Activated CD8-positive, alpha-beta T cell treated with anti-CD3 and anti-CD28 coated beads for 36 hours (primary cell): Measurements from ENCODE around the gene DPH1. TPM values are rescaled to one million over a fixed set of nuclear protein-coding genes. Genes with fewer than 3 reads are reported as not detected.
A peak's percentile ranks its signal among the peaks of the same experiment; 100 is the strongest.

Source experiments
- ATAC-seq: fragments of 200-7000 bp; cut with Tn5 transposase; one replicate; pipeline ENCODE4 v1.10.0; 2021; ENCODE audit warnings: mild to moderate bottlenecking, moderate library complexity
- CTCF ChIA-PET: fragments of 350-600 bp; sonication (Branson Sonifier 250); formaldehyde crosslinking; loops from one replicate; lab custom pipeline; 2021; ENCODE audit warnings: antibody characterized with exemption; lab: Charles Lee
- POLR2A ChIA-PET: fragments of 350-600 bp; sonication (Branson Sonifier 250); formaldehyde crosslinking; loops from one replicate; lab custom pipeline; 2021; ENCODE audit warnings: antibody characterized with exemption; lab: Charles Lee
- DNase-seq: peaks from one replicate; pipeline ENCODE4 v3.0.0-alpha.2; 2020
- H3K27ac Mint-ChIP-seq: one replicate; pipeline ENCODE4 v1.8.0; 2021; ENCODE audit warnings: mild to moderate bottlenecking, mixed read lengths
- H3K27me3 Mint-ChIP-seq: one replicate; pipeline ENCODE4 v1.8.0; 2021; ENCODE audit warnings: mixed read lengths
- H3K36me3 Mint-ChIP-seq: one replicate; pipeline ENCODE4 v1.8.0; 2021; ENCODE audit warnings: low read depth, mixed read lengths
- H3K4me1 Mint-ChIP-seq: one replicate; pipeline ENCODE4 v1.8.0; 2021; ENCODE audit warnings: low read depth, mixed read lengths
- H3K4me3 Mint-ChIP-seq: one replicate; pipeline ENCODE4 v1.8.0; 2021; ENCODE audit warnings: mild to moderate bottlenecking, moderate library complexity, mixed read lengths
- H3K9me3 Mint-ChIP-seq: one replicate; pipeline ENCODE4 v1.8.0; 2021; ENCODE audit warnings: mixed read lengths
- CTCF ChIP-seq: fragments of 200-600 bp; IDR thresholded peaks from one replicate; pipeline ENCODE4 v1.8.0; 2022; ENCODE audit warnings: antibody characterized with exemption, mild to moderate bottlenecking
- intact Hi-C: fragments of 100-400 bp; cut with micrococcal nuclease; formaldehyde crosslinking; loops from one replicate; pipeline ENCODE4 v1.10.0; 2022
- total RNA-seq, 2 experiments: library from RNA; stranded (reverse); gene quantifications; one replicate each; pipeline ENCODE4 v1.2.3, GENCODE V29; 2021

DPH1 gene
- total RNA-seq, 2 experiments from 2014 or later, result 27.8 to 32.5 TPM

- DNase-seq (no peak), ATAC-seq (no peak)
- TF ChIP-seq CTCF, result no peak
- Mint-ChIP-seq H3K27ac (no peak overlapping the region), H3K27me3 (no peaks in the 10 kb centered on the region), H3K36me3 (peaks cover 76% of the 10 kb centered on the region), H3K4me1 (peaks cover 48% of the 10 kb centered on the region), H3K4me3 (peak overlapping the region; percentile 66), H3K9me3 (no peaks in the 10 kb centered on the region)
- ChIA-PET POLR2A (interaction anchor here (1.4 to 5.4 kb wide), 3 partner anchors 11 to 23 kb away, joined by 5 to 46 read pairs (median 11); partner anchors contain the start of gene HIC1), CTCF (interaction anchor here (0.9 to 10.3 kb wide), 5 partner anchors 11 to 202 kb away, joined by 3 to 121 read pairs (median 4); partner anchors contain the start of gene HIC1)
- intact Hi-C loops, result no loop called here
Observed at GRCh38 chr17:2067608-2068024, 37.7 kb downstream of the DPH1 start.

GRCh38 chr17:2068031-2068518 lies 38.1 kb downstream of the DPH1 start:
- no peaks in the 10 kb centered on the region for H3K9me3 Mint-ChIP-seq
- no peaks in the 10 kb centered on the region for H3K27me3 Mint-ChIP-seq
- intact Hi-C loops, result no loop called here
- ChIA-PET POLR2A (interaction anchor here (0.6 to 5.4 kb wide), 6 partner anchors 11 to 130 kb away, joined by 3 to 46 read pairs (median 4); partner anchors contain the start of gene HIC1), CTCF (interaction anchor here (0.9 to 10.3 kb wide), 6 partner anchors 11 to 215 kb away, joined by 3 to 121 read pairs (median 7); partner anchors contain the start of gene HIC1)
- no peak for ATAC-seq
- peaks cover 48% of the 10 kb centered on the region for H3K4me1 Mint-ChIP-seq
- peak overlapping the region; percentile 12 for H3K27ac Mint-ChIP-seq
- peak overlapping the region; percentile 66 for H3K4me3 Mint-ChIP-seq
- H3K36me3 Mint-ChIP-seq, result peaks cover 77% of the 10 kb centered on the region
- no peak for TF ChIP-seq CTCF
- DNase-seq, result no peak

- Mint-ChIP-seq H3K36me3 (peaks cover 72% of the 10 kb centered on the region), H3K4me1 (peaks cover 48% of the 10 kb centered on the region), H3K4me3 (peak overlapping the region; percentile 66), H3K27ac (peak overlapping the region; percentile 80), H3K9me3 (no peaks in the 10 kb centered on the region), H3K27me3 (no peaks in the 10 kb centered on the region)
- DNase-seq, result peak; percentile 62
- intact Hi-C loops, result no loop called here
- peak; percentile 31 for ATAC-seq
- POLR2A ChIA-PET, result interaction anchor here (0.6 to 5.4 kb wide), 8 partner anchors 12 to 185 kb away, joined by 3 to 46 read pairs (median 4); partner anchors contain the start of gene HIC1
- TF ChIP-seq CTCF, result no peak
- CTCF ChIA-PET, result interaction anchor here (0.9 to 10.3 kb wide), 7 partner anchors 12 to 214 kb away, joined by 3 to 121 read pairs (median 4); partner anchors contain the start of gene HIC1
Observed at GRCh38 chr17:2068519-2069051, 38.6 kb downstream of the DPH1 start.

GRCh38 chr17:2070241-2071023 lies 40.5 kb downstream of the DPH1 start:
- no peaks in the 10 kb centered on the region for H3K9me3 Mint-ChIP-seq
- H3K36me3 Mint-ChIP-seq, result peaks cover 68% of the 10 kb centered on the region
- H3K27ac Mint-ChIP-seq, result peak overlapping the region; percentile 80
- H3K27me3 Mint-ChIP-seq, result no peaks in the 10 kb centered on the region
- ATAC-seq (peak; percentile 85), DNase-seq (peak; percentile 93)
- peaks cover 48% of the 10 kb centered on the region for H3K4me1 Mint-ChIP-seq
- no peak for TF ChIP-seq CTCF
- intact Hi-C loops, result loop anchor here (2.0 kb wide), 1 partner anchor 16 kb away; no protein-coding TSS in a partner anchor
- ChIA-PET POLR2A (interaction anchor here (0.6 to 5.4 kb wide), 4 partner anchors 11 to 114 kb away, joined by 3 to 46 read pairs (median 9); partner anchors contain the start of gene HIC1), CTCF (interaction anchor here (0.7 to 10.3 kb wide), 7 partner anchors 12 to 282 kb away, joined by 3 to 121 read pairs (median 10); partner anchors contain the start of gene HIC1)
- peak overlapping the region; percentile 21 for H3K4me3 Mint-ChIP-seq
